ENCODE data around the gene ZSCAN9. TPM values are rescaled to one million over a fixed set of nuclear protein-coding genes. Genes with fewer than 3 reads are reported as not detected.

Gene ZSCAN9
- total RNA-seq, 4 donors from 2014 or later: 12.6 to 26.1 (median 16.7) TPM

DNA sequence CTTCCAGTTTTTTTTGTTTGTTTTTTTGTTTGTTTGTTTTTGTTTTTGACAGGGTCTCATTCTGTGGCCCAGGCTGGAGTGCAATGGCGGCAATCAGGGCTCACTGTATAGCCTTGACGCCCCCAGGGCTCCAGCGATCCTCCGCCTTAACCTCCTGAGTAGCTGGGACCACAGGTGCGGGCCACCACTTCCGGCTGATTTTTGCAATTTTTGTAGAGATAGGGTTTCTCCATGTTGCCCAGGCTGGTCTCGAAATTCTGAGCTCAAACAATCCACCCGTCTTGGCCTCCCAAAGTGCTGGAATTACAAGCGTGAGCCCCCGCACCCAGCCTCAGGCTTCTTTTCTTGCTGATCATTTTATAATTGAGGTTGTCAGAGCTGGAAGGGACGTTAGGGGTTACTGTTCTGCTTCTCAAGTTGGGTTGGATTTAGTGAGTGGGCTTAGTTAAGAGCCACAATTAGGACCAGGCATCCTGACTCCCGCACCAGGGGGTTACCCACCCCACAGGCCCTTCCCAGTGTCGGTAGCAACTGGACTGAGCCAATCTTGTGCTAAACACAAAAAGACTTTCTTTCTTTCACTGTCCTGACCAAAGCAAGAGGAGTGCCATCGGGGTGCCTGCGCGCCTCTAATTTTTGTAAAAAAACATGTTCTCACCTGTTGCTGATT lies 13.1 kb upstream of the ZSCAN9 start:
- DNase-seq: no peak
- no peaks in the 10 kb centered on the region for H3K9me3 ChIP-seq
- peak overlapping the region in 2 of 4 donors; percentile 61 to 70 for H3K27ac ChIP-seq
- H3K4me3 ChIP-seq: peak overlapping the region in 2 of 4 donors; percentile 31 to 37
- intact Hi-C loops (cut with DNase I; ENCODE audit: low total_unique reads): no loop called here
- 0 to 30% methylated on average over 3 to 16 of the region's 16 CpGs for WGBS, 2 donors (ENCODE audit: low coverage in 1 of 2)
- TF ChIP-seq, protein P1, sequence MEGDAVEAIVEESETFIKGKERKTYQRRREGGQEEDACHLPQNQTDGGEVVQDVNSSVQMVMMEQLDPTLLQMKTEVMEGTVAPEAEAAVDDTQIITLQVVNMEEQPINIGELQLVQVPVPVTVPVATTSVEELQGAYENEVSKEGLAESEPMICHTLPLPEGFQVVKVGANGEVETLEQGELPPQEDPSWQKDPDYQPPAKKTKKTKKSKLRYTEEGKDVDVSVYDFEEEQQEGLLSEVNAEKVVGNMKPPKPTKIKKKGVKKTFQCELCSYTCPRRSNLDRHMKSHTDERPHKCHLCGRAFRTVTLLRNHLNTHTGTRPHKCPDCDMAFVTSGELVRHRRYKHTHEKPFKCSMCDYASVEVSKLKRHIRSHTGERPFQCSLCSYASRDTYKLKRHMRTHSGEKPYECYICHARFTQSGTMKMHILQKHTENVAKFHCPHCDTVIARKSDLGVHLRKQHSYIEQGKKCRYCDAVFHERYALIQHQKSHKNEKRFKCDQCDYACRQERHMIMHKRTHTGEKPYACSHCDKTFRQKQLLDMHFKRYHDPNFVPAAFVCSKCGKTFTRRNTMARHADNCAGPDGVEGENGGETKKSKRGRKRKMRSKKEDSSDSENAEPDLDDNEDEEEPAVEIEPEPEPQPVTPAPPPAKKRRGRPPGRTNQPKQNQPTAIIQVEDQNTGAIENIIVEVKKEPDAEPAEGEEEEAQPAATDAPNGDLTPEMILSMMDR (IDR thresholded peaks at IDR 0.05): no peak
- no peak for TF ChIP-seq POLR2AphosphoS5 (IDR thresholded peaks at IDR 0.05)
- TF ChIP-seq EP300 (IDR thresholded peaks at IDR 0.05; ENCODE audit: low read depth): no peak
- no peak for TF ChIP-seq POLR2A (IDR thresholded peaks at IDR 0.05)
- no peaks in the 10 kb centered on the region for H3K36me3 ChIP-seq
- peaks cover 9 to 38% (median 12%) of the 10 kb centered on the region in 4 donors for H3K4me1 ChIP-seq
- in situ Hi-C loops (cut with MboI; ENCODE audit: low pct_ligation_motif_present in 1 of 4, low pct_unique_long_range_greater_than_20kb in 1 of 4, low sequenced_read_pairs in 3 of 4): loop anchor here in 1 of 4 donors (10.0 kb wide), 1 partner anchor 67 kb away; the partner anchor contains the start of gene ZKSCAN8
- peaks cover 84% of the 10 kb centered on the region for H3K27me3 ChIP-seq

DNA sequence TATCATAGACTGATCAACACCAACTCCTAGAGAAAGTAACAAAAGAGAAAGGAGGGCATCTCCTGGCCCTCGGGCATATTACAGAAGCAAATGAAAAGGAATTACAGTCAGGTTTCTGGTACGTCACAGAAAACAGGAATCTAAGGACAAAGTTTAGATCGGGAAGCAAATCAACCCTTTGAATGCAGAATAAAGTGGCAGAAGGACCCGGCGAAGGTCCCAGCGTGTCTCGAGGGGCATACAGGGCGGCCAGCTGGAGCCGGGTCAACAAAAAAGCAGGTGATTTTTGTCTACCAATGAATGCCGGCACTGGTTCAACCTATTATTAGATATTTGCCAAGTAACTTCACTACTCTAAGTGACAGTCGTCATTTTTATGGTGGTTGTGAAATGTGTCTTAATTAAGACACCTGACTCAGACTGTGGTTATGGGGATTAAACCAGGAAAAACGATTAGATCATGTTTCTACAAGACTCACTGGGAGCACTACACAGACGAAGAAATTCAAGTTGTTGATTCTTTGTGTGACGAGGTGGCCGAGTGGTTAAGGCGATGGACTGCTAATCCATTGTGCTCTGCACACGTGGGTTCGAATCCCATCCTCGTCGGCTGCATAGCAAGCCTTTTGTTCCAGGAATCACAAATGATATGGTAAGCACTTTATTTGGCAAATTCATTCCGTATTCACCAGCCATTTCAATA lies 12.4 kb upstream of the ZSCAN9 start:
- H3K4me1 ChIP-seq: peaks cover 9 to 34% (median 12%) of the 10 kb centered on the region in 4 donors
- H3K27ac ChIP-seq: peak overlapping the region in 3 of 4 donors; percentile 26 to 70 (median 61)
- intact Hi-C loops (cut with DNase I; ENCODE audit: low total_unique reads): no loop called here
- H3K36me3 ChIP-seq: no peaks in the 10 kb centered on the region
- DNase-seq: peak; percentile 50
- H3K4me3 ChIP-seq: peak overlapping the region in 3 of 4 donors; percentile 24 to 37 (median 31)
- TF ChIP-seq, protein P1 (IDR thresholded peaks at IDR 0.05): no peak
- no peak for TF ChIP-seq POLR2AphosphoS5 (IDR thresholded peaks at IDR 0.05)
- no peak for TF ChIP-seq POLR2A (IDR thresholded peaks at IDR 0.05)
- TF ChIP-seq EP300 (IDR thresholded peaks at IDR 0.05; ENCODE audit: low read depth): no peak
- in situ Hi-C loops (cut with MboI; ENCODE audit: low pct_ligation_motif_present in 1 of 4, low pct_unique_long_range_greater_than_20kb in 1 of 4, low sequenced_read_pairs in 3 of 4): loop anchor here in 1 of 4 donors (10.0 kb wide), 1 partner anchor 68 kb away; the partner anchor contains the start of gene ZKSCAN8
- peaks cover 77% of the 10 kb centered on the region for H3K27me3 ChIP-seq
- H3K9me3 ChIP-seq: no peaks in the 10 kb centered on the region
- 0 to 2% methylated on average over 10 to 21 of the region's 21 CpGs for WGBS, 2 donors (ENCODE audit: low coverage in 1 of 2)

DNA sequence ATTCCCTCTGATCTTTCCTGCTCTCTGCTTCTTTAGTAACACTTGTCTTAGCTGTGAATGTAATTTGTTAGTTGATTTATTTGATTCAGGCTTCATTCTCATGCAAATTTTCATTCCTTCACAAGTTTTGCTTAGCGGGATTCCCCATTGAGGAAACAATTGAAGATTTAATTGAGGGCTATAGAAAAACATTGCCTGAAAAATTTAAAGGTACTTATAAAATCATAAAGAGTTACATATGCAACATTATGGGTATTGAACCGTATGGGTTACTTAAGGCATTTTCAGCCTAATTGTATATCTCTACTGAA lies 11.9 kb upstream of the ZSCAN9 start:
- H3K36me3 ChIP-seq: no peaks in the 10 kb centered on the region
- no peaks in the 10 kb centered on the region for H3K9me3 ChIP-seq
- peaks cover 72% of the 10 kb centered on the region for H3K27me3 ChIP-seq
- H3K4me3 ChIP-seq: peak overlapping the region in 1 of 4 donors; percentile 37
- peak overlapping the region in 2 of 4 donors; percentile 61 to 70 for H3K27ac ChIP-seq
- peaks cover 6 to 29% (median 10%) of the 10 kb centered on the region in 4 donors for H3K4me1 ChIP-seq
- TF ChIP-seq POLR2AphosphoS5 (IDR thresholded peaks at IDR 0.05) (no peak), EP300 (IDR thresholded peaks at IDR 0.05; ENCODE audit: low read depth) (no peak), POLR2A (IDR thresholded peaks at IDR 0.05) (no peak)
- TF ChIP-seq, protein P1 (IDR thresholded peaks at IDR 0.05): no peak
- intact Hi-C loops (cut with DNase I; ENCODE audit: low total_unique reads) (no loop called here), in situ Hi-C loops (cut with MboI; ENCODE audit: low pct_ligation_motif_present in 1 of 4, low pct_unique_long_range_greater_than_20kb in 1 of 4, low sequenced_read_pairs in 3 of 4) (loop anchor here in 1 of 4 donors (10.0 kb wide), 1 partner anchor 68 kb away; the partner anchor contains the start of gene ZKSCAN8)
- DNase-seq: no peak
- 3 to 14% methylated on average over 2 of the region's 2 CpGs for WGBS, 2 donors (ENCODE audit: low coverage in 1 of 2)

DNA sequence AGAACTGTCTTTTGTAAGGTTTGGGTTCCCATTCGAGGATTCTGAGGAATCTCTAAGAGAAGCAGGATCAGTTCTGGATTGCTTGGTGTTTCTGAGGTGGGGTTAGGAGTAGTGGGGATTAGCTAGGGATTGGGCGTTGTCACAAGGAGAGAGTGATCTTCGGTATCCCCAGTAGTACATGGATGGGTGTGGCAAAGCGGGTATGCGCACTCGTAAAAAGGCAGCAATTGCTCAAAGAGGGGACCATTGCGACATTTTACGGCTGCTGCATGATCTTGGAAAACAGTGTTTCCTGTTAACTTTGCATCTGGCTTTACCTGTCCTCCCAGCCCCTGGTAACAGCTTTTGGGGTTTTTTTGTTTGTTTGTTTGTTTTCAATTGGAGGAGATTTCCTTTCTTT lies 9.7 kb upstream of the ZSCAN9 start:
- TF ChIP-seq, protein P1 (IDR thresholded peaks at IDR 0.05): no peak
- no peak for TF ChIP-seq POLR2A (IDR thresholded peaks at IDR 0.05)
- no peak for TF ChIP-seq POLR2AphosphoS5 (IDR thresholded peaks at IDR 0.05)
- no peak for TF ChIP-seq EP300 (IDR thresholded peaks at IDR 0.05; ENCODE audit: low read depth)
- no peaks in the 10 kb centered on the region for H3K9me3 ChIP-seq
- in situ Hi-C loops (cut with MboI; ENCODE audit: low pct_ligation_motif_present in 1 of 4, low pct_unique_long_range_greater_than_20kb in 1 of 4, low sequenced_read_pairs in 3 of 4) (loop anchor here in 1 of 4 donors (10.0 kb wide), 1 partner anchor 71 kb away; the partner anchor contains the start of gene ZKSCAN8), intact Hi-C loops (cut with DNase I; ENCODE audit: low total_unique reads) (no loop called here)
- H3K36me3 ChIP-seq: no peaks in the 10 kb centered on the region
- H3K4me1 ChIP-seq: peaks cover 4 to 30% (median 9%) of the 10 kb centered on the region in 4 donors
- peaks cover 54% of the 10 kb centered on the region for H3K27me3 ChIP-seq
- 20 to 37% methylated on average over 1 to 8 of the region's 8 CpGs for WGBS, 2 donors (ENCODE audit: low coverage in 1 of 2)
- no peak overlapping the region for H3K27ac ChIP-seq
- no peak overlapping the region for H3K4me3 ChIP-seq
- DNase-seq: peak; percentile 56

Data from transverse colon (tissue), 4 donors.